ENCODE results near the gene PRKAG2. TPM values are rescaled to one million over a fixed set of nuclear protein-coding genes. Genes with fewer than 3 reads are reported as not detected.

The PRKAG2 gene
- total and polyA plus RNA-seq, 2 experiments from 2014 or later: 17.0 to 19.5 TPM

DNA sequence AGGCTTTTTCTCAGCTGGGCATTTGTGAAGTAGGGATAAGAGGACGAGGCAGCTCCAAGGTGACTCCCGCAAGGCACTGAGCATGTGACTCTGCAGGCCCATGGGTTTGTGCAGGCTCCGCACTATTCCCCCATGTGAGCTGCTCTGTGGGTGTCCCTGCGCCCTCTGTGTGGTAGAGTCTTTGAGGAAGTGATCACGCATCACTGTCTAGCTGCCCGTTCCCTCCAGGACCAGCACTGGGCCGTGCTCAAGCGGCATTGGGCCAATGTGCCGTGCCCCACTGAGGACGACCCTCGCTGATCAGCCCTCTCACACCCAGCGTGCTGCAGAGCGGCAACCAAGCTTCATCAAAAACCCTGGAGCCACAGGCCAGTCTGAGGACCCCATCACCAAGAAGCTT lies 7.5 kb downstream of the PRKAG2 start:
- H3K4me3 ChIP-seq: no peak overlapping the region

DNA sequence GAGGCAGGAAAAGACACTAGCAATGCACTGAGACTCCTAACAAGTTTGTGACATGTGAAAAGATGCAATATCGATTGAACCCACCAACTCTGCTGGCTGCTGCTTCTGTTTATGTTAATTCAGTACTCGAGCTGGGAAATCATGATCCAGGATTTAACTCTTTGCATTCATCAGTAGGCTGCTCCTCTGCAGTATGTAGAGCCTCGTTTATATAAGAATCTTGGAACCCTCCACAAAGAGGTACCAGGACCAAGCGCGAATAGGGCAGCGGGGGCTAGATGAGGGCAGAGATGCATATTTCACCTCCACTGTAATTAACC lies 7.8 kb downstream of the PRKAG2 start:
- Histone ChIP-seq H3K4me3 (no peak overlapping the region), H3K9me2 (ENCODE audit: insufficient read depth) (no peaks in the 10 kb centered on the region), H2AFZ (no peak overlapping the region), H3K4me2 (ENCODE audit: unreplicated experiment) (no peak overlapping the region), H3K9me3 (ENCODE audit: low read depth) (no peaks in the 10 kb centered on the region), H3K4me1 (ENCODE audit: insufficient read depth) (no peaks in the 10 kb centered on the region), H3F3A (ENCODE audit: insufficient read depth) (no peaks in the 10 kb centered on the region), H4K20me1 (ENCODE audit: insufficient read depth) (no peaks in the 10 kb centered on the region), H3K79me2 (ENCODE audit: insufficient read depth) (no peaks in the 10 kb centered on the region), H3K27me3 (replicated peaks; ENCODE audit: insufficient read depth) (peaks cover 12% of the 10 kb centered on the region), H3K9ac (no peak overlapping the region), H3K36me3 (ENCODE audit: low read depth) (no peaks in the 10 kb centered on the region), H3K27ac (no peak overlapping the region)
- DNase-seq: no peak
- in situ Hi-C loops (cut with MboI): no loop called here
- WGBS, 2 experiments (ENCODE audit: low coverage in 1 of 2, low lambda C conversion rate in 2 of 2, missing lambda C conversion rate in 2 of 2): 28 to 34% methylated on average over 6 of the region's 6 CpGs
- TF ChIP-seq EZH2 (IDR thresholded peaks at IDR 0.05; ENCODE audit: insufficient read depth, poor library complexity, severe bottlenecking): no peak
- no peak for TF ChIP-seq EZH2phosphoT487 (IDR thresholded peaks at IDR 0.05; ENCODE audit: insufficient read depth, low read depth)

More for the DNA sequence above, 7.5 kb downstream of the PRKAG2 start:
- Histone ChIP-seq H3K27me3 (replicated peaks; ENCODE audit: insufficient read depth) (peaks cover 13% of the 10 kb centered on the region), H2AFZ (no peak overlapping the region), H3K9me2 (ENCODE audit: insufficient read depth) (no peaks in the 10 kb centered on the region), H3K9ac (no peak overlapping the region), H3F3A (ENCODE audit: insufficient read depth) (no peaks in the 10 kb centered on the region), H3K27ac (no peak overlapping the region), H3K4me1 (ENCODE audit: insufficient read depth) (no peaks in the 10 kb centered on the region), H3K9me3 (ENCODE audit: low read depth) (no peaks in the 10 kb centered on the region), H4K20me1 (ENCODE audit: insufficient read depth) (no peaks in the 10 kb centered on the region), H3K79me2 (ENCODE audit: insufficient read depth) (no peaks in the 10 kb centered on the region), H3K4me2 (ENCODE audit: unreplicated experiment) (no peak overlapping the region), H3K36me3 (ENCODE audit: low read depth) (no peaks in the 10 kb centered on the region)
- TF ChIP-seq EZH2 (IDR thresholded peaks at IDR 0.05; ENCODE audit: insufficient read depth, poor library complexity, severe bottlenecking): no peak
- DNase-seq: no peak
- 61 to 62% methylated on average over 12 to 13 of the region's 13 CpGs for WGBS, 2 experiments (ENCODE audit: low coverage in 1 of 2, low lambda C conversion rate in 2 of 2, missing lambda C conversion rate in 2 of 2)
- in situ Hi-C loops (cut with MboI): no loop called here

DNA sequence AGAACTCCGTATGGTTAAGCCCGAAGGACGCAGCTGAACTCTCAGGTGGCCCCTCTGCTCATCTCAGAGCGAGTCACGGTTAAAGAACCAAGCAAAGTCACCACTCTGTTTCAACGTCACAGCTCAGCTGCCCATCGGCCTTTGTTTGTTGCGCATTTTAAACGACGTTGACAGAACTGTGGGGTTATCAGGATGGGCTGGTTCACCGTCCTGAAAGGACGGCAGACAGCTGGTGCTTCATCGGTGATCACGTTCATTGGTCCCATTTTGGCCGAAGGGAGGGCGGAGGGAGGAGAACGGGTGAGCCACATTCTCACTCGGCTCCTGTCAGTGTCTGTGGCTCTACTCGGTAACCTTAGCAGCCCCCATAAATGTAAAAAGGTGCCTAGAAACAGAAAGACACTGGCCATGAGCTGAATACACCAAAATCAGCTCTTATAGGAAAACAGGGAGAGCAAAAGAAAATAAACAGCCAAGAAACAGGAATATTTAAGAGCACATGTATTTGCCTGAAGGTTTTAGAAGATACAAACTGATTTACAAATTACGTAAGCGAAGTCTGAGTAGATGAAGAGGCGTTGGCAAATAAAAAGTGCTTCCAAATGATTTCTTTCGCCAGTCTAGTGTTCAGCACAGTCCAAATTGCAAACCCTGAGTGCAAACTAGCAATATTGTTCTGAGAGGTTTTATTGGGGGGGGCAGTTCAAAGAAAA lies 8.4 kb downstream of the PRKAG2 start:
- no peaks in the 10 kb centered on the region for H3F3A ChIP-seq (ENCODE audit: insufficient read depth)
- TF ChIP-seq EZH2phosphoT487 (IDR thresholded peaks at IDR 0.05; ENCODE audit: insufficient read depth, low read depth): no peak
- TF ChIP-seq EZH2 (IDR thresholded peaks at IDR 0.05; ENCODE audit: insufficient read depth, poor library complexity, severe bottlenecking): no peak
- H2AFZ ChIP-seq: no peak overlapping the region
- H3K4me3 ChIP-seq: no peak overlapping the region
- H3K4me1 ChIP-seq (ENCODE audit: insufficient read depth): no peaks in the 10 kb centered on the region
- no peak overlapping the region for H3K9ac ChIP-seq
- no peaks in the 10 kb centered on the region for H3K9me2 ChIP-seq (ENCODE audit: insufficient read depth)
- in situ Hi-C loops (cut with MboI): no loop called here
- H3K79me2 ChIP-seq (ENCODE audit: insufficient read depth): no peaks in the 10 kb centered on the region
- H3K4me2 ChIP-seq (ENCODE audit: unreplicated experiment): no peak overlapping the region
- DNase-seq: peak; percentile 33
- H3K27ac ChIP-seq: no peak overlapping the region
- no peaks in the 10 kb centered on the region for H3K9me3 ChIP-seq (ENCODE audit: low read depth)
- no peaks in the 10 kb centered on the region for H3K36me3 ChIP-seq (ENCODE audit: low read depth)
- 31 to 34% methylated on average over 23 of the region's 23 CpGs for WGBS, 2 experiments (ENCODE audit: low coverage in 1 of 2, low lambda C conversion rate in 2 of 2, missing lambda C conversion rate in 2 of 2)
- H4K20me1 ChIP-seq (ENCODE audit: insufficient read depth): no peaks in the 10 kb centered on the region
- peaks cover 11% of the 10 kb centered on the region for H3K27me3 ChIP-seq (replicated peaks; ENCODE audit: insufficient read depth)

DNA sequence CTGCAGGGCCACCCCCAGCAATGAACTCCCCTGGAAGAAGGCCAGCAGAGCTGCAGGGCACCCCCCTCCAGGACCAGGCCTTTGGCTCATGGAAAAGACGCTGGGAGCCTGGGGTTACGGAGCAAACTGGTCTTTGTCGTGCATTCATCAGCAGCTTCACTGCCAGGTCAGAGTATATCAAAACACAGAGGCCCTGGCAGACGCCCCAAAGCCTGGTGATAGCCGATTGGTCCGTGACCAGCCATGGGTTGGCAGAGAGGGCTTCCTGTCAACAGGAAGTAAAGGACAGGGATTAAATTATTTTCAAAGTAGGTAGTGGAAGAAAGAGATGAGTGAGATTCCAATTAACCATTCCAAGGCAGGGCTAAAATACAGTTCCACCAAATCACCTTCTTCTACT lies 9.0 kb downstream of the PRKAG2 start:
- TF ChIP-seq EZH2 (IDR thresholded peaks at IDR 0.05; ENCODE audit: insufficient read depth, poor library complexity, severe bottlenecking): no peak
- no peak for TF ChIP-seq EZH2phosphoT487 (IDR thresholded peaks at IDR 0.05; ENCODE audit: insufficient read depth, low read depth)
- H3K9ac ChIP-seq: no peak overlapping the region
- H3K27me3 ChIP-seq (replicated peaks; ENCODE audit: insufficient read depth): peaks cover 5% of the 10 kb centered on the region
- no peak overlapping the region for H3K27ac ChIP-seq
- no peaks in the 10 kb centered on the region for H3K79me2 ChIP-seq (ENCODE audit: insufficient read depth)
- no peaks in the 10 kb centered on the region for H3K9me2 ChIP-seq (ENCODE audit: insufficient read depth)
- in situ Hi-C loops (cut with MboI): no loop called here
- H3K36me3 ChIP-seq (ENCODE audit: low read depth): no peaks in the 10 kb centered on the region
- no peaks in the 10 kb centered on the region for H3K9me3 ChIP-seq (ENCODE audit: low read depth)
- H3K4me3 ChIP-seq: no peak overlapping the region
- DNase-seq: no peak
- no peak overlapping the region for H2AFZ ChIP-seq
- no peak overlapping the region for H3K4me2 ChIP-seq (ENCODE audit: unreplicated experiment)
- WGBS, 2 experiments (ENCODE audit: low coverage in 1 of 2, low lambda C conversion rate in 2 of 2, missing lambda C conversion rate in 2 of 2): 32 to 43% methylated on average over 6 of the region's 6 CpGs
- no peaks in the 10 kb centered on the region for H3K4me1 ChIP-seq (ENCODE audit: insufficient read depth)
- H3F3A ChIP-seq (ENCODE audit: insufficient read depth): no peaks in the 10 kb centered on the region
- no peaks in the 10 kb centered on the region for H4K20me1 ChIP-seq (ENCODE audit: insufficient read depth)
